ENCODE results near the gene HOXD3.

DNA sequence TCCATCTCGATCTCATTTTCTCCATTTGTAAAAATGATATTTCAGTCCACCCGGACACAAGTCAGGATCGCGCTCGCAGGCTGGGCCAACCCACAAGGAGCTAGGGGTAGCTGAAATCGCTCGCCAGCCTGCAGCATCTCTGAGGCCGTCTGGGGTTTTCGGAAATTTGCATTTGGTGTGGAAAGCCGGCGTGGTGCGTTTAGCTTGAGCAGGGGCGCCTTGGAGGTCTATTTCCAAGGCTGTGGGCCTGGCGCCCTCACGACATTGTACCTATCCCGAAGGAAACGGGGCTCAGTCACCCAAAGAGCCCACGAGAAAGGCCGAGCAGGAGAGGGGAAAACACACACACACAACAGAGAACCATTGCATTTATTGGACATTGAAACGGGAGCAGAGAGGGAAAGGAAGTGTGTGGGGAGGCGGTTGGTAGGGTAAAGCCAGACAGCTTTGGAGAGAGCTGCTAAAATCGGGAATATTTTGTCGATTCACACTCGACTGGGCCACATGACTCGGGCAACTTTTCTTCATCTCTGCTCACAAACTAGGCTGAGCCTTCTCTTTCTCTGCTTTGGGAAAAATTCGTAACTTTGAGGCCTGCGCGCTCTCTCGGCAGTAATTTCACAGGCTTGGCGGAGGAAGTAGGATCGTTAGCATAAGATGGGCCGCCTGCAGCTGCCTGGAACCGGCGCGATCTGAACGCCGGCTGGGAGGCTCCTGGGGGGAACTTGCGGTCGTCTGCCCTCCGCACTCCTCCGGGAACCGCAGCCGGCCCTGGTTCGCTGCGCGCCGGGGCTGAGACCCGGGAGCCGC, 28.7 kb upstream of the HOXD3 start:
- TF ChIP-seq, protein P1, sequence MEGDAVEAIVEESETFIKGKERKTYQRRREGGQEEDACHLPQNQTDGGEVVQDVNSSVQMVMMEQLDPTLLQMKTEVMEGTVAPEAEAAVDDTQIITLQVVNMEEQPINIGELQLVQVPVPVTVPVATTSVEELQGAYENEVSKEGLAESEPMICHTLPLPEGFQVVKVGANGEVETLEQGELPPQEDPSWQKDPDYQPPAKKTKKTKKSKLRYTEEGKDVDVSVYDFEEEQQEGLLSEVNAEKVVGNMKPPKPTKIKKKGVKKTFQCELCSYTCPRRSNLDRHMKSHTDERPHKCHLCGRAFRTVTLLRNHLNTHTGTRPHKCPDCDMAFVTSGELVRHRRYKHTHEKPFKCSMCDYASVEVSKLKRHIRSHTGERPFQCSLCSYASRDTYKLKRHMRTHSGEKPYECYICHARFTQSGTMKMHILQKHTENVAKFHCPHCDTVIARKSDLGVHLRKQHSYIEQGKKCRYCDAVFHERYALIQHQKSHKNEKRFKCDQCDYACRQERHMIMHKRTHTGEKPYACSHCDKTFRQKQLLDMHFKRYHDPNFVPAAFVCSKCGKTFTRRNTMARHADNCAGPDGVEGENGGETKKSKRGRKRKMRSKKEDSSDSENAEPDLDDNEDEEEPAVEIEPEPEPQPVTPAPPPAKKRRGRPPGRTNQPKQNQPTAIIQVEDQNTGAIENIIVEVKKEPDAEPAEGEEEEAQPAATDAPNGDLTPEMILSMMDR (IDR thresholded peaks at IDR 0.05; ENCODE audit: low read depth, low read length) = no peak
- TF ChIP-seq MYC (IDR thresholded peaks at IDR 0.05; ENCODE audit: low read depth, low read length) (no peak), POLR2A (IDR thresholded peaks at IDR 0.05; ENCODE audit: extremely low read depth, insufficient read length) (no peak)
